ENCODE data around the gene SLC16A11.
"Not testable (repeated sequence)": the region's sequence is repeated elsewhere in the genome, so short reads cannot be mapped to it uniquely, and the experiment has no call there.

Gene SLC16A11

GRCh38 chr17:7043497-7044198 lies at the start of gene SLC16A11:
SLC16A11 (minus strand) TSS chr17:7044092; CDS start chr17:7043513, 579 bp downstream.
- no peak for TF ChIP-seq ZNF274 (IDR thresholded peaks at IDR 0.05; ENCODE audit: low read depth, low read length)
- peak within 1 kb of the TSS; percentile 24; the same call in 1 of the 2 replicates for H3K4me3 ChIP-seq (ENCODE audit: low read length)

GRCh38 chr17:7091311-7092005 lies 47.6 kb upstream of the SLC16A11 start:
- H3K4me3 ChIP-seq (ENCODE audit: low read length), result not testable (repeated sequence)

- H3K4me3 ChIP-seq (ENCODE audit: low read length), result not testable (repeated sequence)
These were observed 45.7 kb upstream of the SLC16A11 start for GRCh38 chr17:7089570-7089969.

GRCh38 chr17:7088442-7088841 lies 44.5 kb upstream of the SLC16A11 start:
- not testable (repeated sequence) for H3K4me3 ChIP-seq (ENCODE audit: low read length)

GRCh38 chr17:7084088-7084487 lies 40.2 kb upstream of the SLC16A11 start:
- TF ChIP-seq ZNF274 (IDR thresholded peaks at IDR 0.05; ENCODE audit: low read depth, low read length), result no peak
- H3K4me3 ChIP-seq (ENCODE audit: low read length), result no peak overlapping the region

- H3K4me3 ChIP-seq (ENCODE audit: low read length), result no peak overlapping the region
- no peak for TF ChIP-seq ZNF274 (IDR thresholded peaks at IDR 0.05; ENCODE audit: low read depth, low read length)
These were observed 39.7 kb upstream of the SLC16A11 start for GRCh38 chr17:7083592-7083991.

- no peak overlapping the region for H3K4me3 ChIP-seq (ENCODE audit: low read length)
- no peak for TF ChIP-seq ZNF274 (IDR thresholded peaks at IDR 0.05; ENCODE audit: low read depth, low read length)
These were observed 37.6 kb upstream of the SLC16A11 start for GRCh38 chr17:7081341-7082062.

GRCh38 chr17:7080456-7081041 lies 36.7 kb upstream of the SLC16A11 start:
- H3K4me3 ChIP-seq (ENCODE audit: low read length), result no peak overlapping the region
- TF ChIP-seq ZNF274 (IDR thresholded peaks at IDR 0.05; ENCODE audit: low read depth, low read length), result no peak

- H3K4me3 ChIP-seq (ENCODE audit: low read length), result no peak within 1 kb of the TSS
- no peak for TF ChIP-seq ZNF274 (IDR thresholded peaks at IDR 0.05; ENCODE audit: low read depth, low read length)
These were observed 35.9 kb upstream of the SLC16A11 start, which contains the start of gene CLEC10A for GRCh38 chr17:7079581-7080455. CLEC10A (minus strand) TSS chr17:7080251; CDS start chr17:7078812, 1,439 bp downstream.

- H3K4me3 ChIP-seq (ENCODE audit: low read length), result no peak overlapping the region
- TF ChIP-seq ZNF274 (IDR thresholded peaks at IDR 0.05; ENCODE audit: low read depth, low read length), result no peak
These were observed 34.8 kb upstream of the SLC16A11 start for GRCh38 chr17:7078711-7079110.

- TF ChIP-seq ZNF274 (IDR thresholded peaks at IDR 0.05; ENCODE audit: low read depth, low read length), result no peak
These were observed 34.1 kb upstream of the SLC16A11 start for GRCh38 chr17:7077911-7078546.

GRCh38 chr17:7074931-7075330 lies 31.0 kb upstream of the SLC16A11 start:
- H3K4me3 ChIP-seq (ENCODE audit: low read length), result no peak overlapping the region
- TF ChIP-seq ZNF274 (IDR thresholded peaks at IDR 0.05; ENCODE audit: low read depth, low read length), result no peak

More at GRCh38 chr17:7077911-7078546, 34.1 kb upstream of the SLC16A11 start:
- no peak overlapping the region for H3K4me3 ChIP-seq (ENCODE audit: low read length)

- H3K4me3 ChIP-seq (ENCODE audit: low read length), result no peak overlapping the region
- TF ChIP-seq ZNF274 (IDR thresholded peaks at IDR 0.05; ENCODE audit: low read depth, low read length), result no peak
These were observed 28.5 kb upstream of the SLC16A11 start for GRCh38 chr17:7072406-7072805.
